Neural progenitor cell (in vitro differentiated cells): ENCODE data around the gene PXDN. TPM values are rescaled to one million over a fixed set of nuclear protein-coding genes. Genes with fewer than 3 reads are reported as not detected.
"Not testable (repeated sequence)": the region's sequence is repeated elsewhere in the genome, so short reads cannot be mapped to it uniquely, and the experiment has no call there.

Source experiments
- DNase-seq: peaks from one replicate; pipeline ENCODE4 v3.0.0-alpha.2; 2016; ENCODE audit warnings: low spot score
- H2AFZ ChIP-seq: fragments of 200-600 bp; sonication (generic); replicated peaks from 2 replicates; pipeline ENCODE4 v1.6.1; 2016; ENCODE audit warnings: antibody characterized with exemption
- H3F3A ChIP-seq: fragments of 200-600 bp; sonication (generic); 2 replicates; pipeline ENCODE4 v1.6.1; 2016; ENCODE audit warnings: antibody characterized with exemption, low read depth
- H3K27ac ChIP-seq: fragments of 200-600 bp; sonication (generic); 2 replicates; pipeline ENCODE4 v1.5.1; 2016; ENCODE audit warnings: mild to moderate bottlenecking
- H3K27me3 ChIP-seq: fragments of 200-600 bp; sonication (generic); 2 replicates; pipeline ENCODE4 v1.6.1; 2016; ENCODE audit warnings: mild to moderate bottlenecking, moderate library complexity
- H3K36me3 ChIP-seq: fragments of 200-600 bp; sonication (generic); 2 replicates; pipeline ENCODE4 v1.5.1; 2016
- H3K4me1 ChIP-seq: fragments of 200-600 bp; sonication (generic); 2 replicates; pipeline ENCODE4 v1.6.1; 2016; ENCODE audit warnings: mixed run types
- H3K4me2 ChIP-seq: fragments of 200-600 bp; sonication (generic); 2 replicates; pipeline ENCODE4 v1.6.1; 2016
- H3K4me3 ChIP-seq: fragments of 200-600 bp; sonication (generic); 2 replicates; pipeline ENCODE4 v1.5.1; 2016
- H3K79me2 ChIP-seq: fragments of 200-600 bp; sonication (generic); 2 replicates; pipeline ENCODE4 v1.6.1; 2016; ENCODE audit warnings: low read depth
- H3K9ac ChIP-seq: fragments of 200-600 bp; sonication (generic); 2 replicates; pipeline ENCODE4 v1.6.1; 2016
- H3K9me3 ChIP-seq: fragments of 200-600 bp; sonication (generic); 2 replicates; pipeline ENCODE4 v1.5.1; 2016; ENCODE audit warnings: low read depth
- H4K20me1 ChIP-seq: fragments of 200-600 bp; sonication (generic); 2 replicates; pipeline ENCODE4 v1.6.1; 2016; ENCODE audit warnings: low read depth
- H3K27ac Mint-ChIP-seq: 3 replicates; pipeline ENCODE4 v1.8.0; 2021; ENCODE audit warnings: mixed read lengths
- H3K27me3 Mint-ChIP-seq: 2 replicates; pipeline ENCODE4 v1.8.0; 2022; ENCODE audit warnings: low read depth, mild to moderate bottlenecking, inconsistent platforms, moderate library complexity, mixed read lengths; ENCODE audit not compliant: insufficient read depth
- H3K36me3 Mint-ChIP-seq: 3 replicates; pipeline ENCODE4 v1.8.0; 2021; ENCODE audit warnings: mixed read lengths
- H3K4me1 Mint-ChIP-seq: 3 replicates; pipeline ENCODE4 v1.8.0; 2021; ENCODE audit warnings: mixed read lengths
- H3K4me3 Mint-ChIP-seq: 3 replicates; pipeline ENCODE4 v1.8.0; 2021; ENCODE audit warnings: mild to moderate bottlenecking, moderate library complexity, mixed read lengths
- H3K9me3 Mint-ChIP-seq: 3 replicates; pipeline ENCODE4 v1.8.0; 2020; ENCODE audit warnings: mixed read lengths
- EZH2 ChIP-seq: fragments of 200-600 bp; sonication (generic); IDR thresholded peaks from 2 replicates; pipeline ENCODE4 v1.6.1; 2017; ENCODE audit warnings: antibody characterized with exemption, mild to moderate bottlenecking, moderate library complexity
- EZH2phosphoT487 ChIP-seq: fragments of 200-600 bp; sonication (generic); IDR thresholded peaks from 2 replicates; pipeline ENCODE4 v1.6.1; 2017; ENCODE audit warnings: antibody characterized with exemption
- total RNA-seq: library from RNA; depleted of rRNA; stranded (reverse); fragments of >200 nt; gene quantifications from 2 replicates; pipeline ENCODE4 v1.2.3, GENCODE V29; 2015; ENCODE audit warnings: low replicate concordance
- TF ChIP-seq, protein P1 (sequence below): fragments of 200-600 bp; sonication (generic); IDR thresholded peaks from 2 replicates; pipeline ENCODE4 v1.5.1; 2017; ENCODE audit warnings: antibody characterized with exemption, mild to moderate bottlenecking

The PXDN gene
- total RNA-seq, 1 donor from 2014 or later, result 118 TPM

DNA sequence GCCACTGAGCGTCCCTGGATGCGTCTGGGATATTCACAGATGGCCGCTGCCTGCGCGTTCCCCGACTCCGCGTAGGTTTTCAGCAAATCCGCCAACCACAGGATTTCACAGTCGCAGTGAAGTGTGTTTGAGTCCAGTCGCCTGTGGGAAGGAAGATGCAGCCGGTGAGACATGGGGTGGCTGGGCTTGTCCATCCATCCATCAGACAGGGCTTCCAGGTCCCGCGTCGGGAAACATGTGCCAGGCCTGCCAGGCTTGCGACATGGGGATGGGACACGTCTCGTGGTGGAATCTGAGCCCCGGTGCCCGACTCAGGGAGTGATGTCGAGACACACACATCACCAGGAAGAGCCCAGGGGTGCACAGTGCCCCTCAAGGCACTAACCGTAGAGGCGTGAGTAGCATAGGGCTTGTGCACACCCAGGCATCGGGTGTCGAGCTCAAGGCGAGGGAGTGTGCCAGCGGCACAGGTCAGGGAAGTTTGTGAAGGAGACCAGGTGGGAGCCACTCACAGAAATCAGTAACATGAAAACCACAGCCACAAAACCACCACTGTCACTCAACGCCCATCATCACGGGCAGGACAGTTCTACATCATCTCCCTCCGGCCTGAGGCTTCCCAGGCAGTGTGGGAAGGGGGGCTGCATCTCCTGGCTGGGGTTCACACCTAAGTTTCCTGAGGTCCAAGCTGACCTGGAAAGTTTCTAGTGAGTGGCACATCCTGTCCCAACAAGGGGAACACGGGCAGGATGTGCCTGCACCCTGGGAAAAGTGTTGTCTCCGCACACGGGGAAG is 63.9 kb downstream of the PXDN start:
- Histone ChIP-seq H3K9ac (no peak overlapping the region), H4K20me1 (peaks cover 18% of the 10 kb centered on the region), H3K27ac (no peak overlapping the region), H3K79me2 (no peaks in the 10 kb centered on the region), H3K4me3 (no peak overlapping the region), H3K4me2 (no peak overlapping the region), H3F3A (no peaks in the 10 kb centered on the region), H3K9me3 (no peaks in the 10 kb centered on the region), H3K4me1 (no peaks in the 10 kb centered on the region), H3K27me3 (no peaks in the 10 kb centered on the region), H2AFZ (no peak overlapping the region), H3K36me3 (no peaks in the 10 kb centered on the region)
- H3K27ac Mint-ChIP-seq, result peak overlapping the region; percentile 72
- no peaks in the 10 kb centered on the region for H3K9me3 Mint-ChIP-seq
- H3K27me3 Mint-ChIP-seq, result peaks cover 2% of the 10 kb centered on the region
- no peak overlapping the region for H3K4me3 Mint-ChIP-seq
- peaks cover 9% of the 10 kb centered on the region for H3K36me3 Mint-ChIP-seq
- TF ChIP-seq, protein P1, sequence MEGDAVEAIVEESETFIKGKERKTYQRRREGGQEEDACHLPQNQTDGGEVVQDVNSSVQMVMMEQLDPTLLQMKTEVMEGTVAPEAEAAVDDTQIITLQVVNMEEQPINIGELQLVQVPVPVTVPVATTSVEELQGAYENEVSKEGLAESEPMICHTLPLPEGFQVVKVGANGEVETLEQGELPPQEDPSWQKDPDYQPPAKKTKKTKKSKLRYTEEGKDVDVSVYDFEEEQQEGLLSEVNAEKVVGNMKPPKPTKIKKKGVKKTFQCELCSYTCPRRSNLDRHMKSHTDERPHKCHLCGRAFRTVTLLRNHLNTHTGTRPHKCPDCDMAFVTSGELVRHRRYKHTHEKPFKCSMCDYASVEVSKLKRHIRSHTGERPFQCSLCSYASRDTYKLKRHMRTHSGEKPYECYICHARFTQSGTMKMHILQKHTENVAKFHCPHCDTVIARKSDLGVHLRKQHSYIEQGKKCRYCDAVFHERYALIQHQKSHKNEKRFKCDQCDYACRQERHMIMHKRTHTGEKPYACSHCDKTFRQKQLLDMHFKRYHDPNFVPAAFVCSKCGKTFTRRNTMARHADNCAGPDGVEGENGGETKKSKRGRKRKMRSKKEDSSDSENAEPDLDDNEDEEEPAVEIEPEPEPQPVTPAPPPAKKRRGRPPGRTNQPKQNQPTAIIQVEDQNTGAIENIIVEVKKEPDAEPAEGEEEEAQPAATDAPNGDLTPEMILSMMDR, result no peak
- TF ChIP-seq EZH2 (no peak), EZH2phosphoT487 (no peak)
- H3K4me1 Mint-ChIP-seq, result peaks cover 4% of the 10 kb centered on the region
- DNase-seq, result no peak

DNA sequence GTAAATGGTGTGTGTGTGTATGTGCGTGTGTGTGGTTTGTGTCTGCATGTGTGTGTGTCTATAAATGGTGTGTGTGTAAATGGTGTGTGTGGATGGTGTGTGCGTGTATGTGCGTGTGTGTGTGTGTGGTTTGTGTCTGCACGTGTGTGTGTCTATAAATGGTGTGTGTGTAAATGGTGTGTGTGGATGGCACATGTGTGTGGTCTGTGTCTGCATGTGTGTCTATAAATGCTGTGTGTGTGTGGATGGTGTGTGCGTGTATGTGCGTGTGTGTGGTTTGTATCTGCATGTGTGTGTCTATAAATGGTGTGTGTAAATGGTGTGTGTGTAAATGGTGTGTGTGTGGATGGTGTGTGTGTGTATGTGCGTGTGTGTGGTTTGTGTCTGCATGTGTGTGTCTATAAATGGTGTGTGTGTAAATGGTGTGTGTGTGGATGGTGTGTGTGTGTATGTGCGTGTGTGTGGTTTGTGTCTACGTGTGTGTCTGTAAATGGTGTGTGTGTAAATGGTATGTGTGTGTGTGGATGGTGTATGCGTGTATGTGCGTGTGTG is 64.8 kb downstream of the PXDN start:
- H3K36me3 ChIP-seq, H3K4me1 Mint-ChIP-seq, H3K79me2 ChIP-seq, H3K27ac ChIP-seq, DNase-seq, H3K4me1 ChIP-seq, H3K27me3 Mint-ChIP-seq, H3K9ac ChIP-seq, H3F3A ChIP-seq, H3K4me3 ChIP-seq, H3K4me2 ChIP-seq, H3K9me3 ChIP-seq, H3K27me3 ChIP-seq, H3K4me3 Mint-ChIP-seq, H2AFZ ChIP-seq, H3K27ac Mint-ChIP-seq, H3K9me3 Mint-ChIP-seq: not testable (repeated sequence)
- H4K20me1 ChIP-seq, result peaks cover 19% of the 10 kb centered on the region
- H3K36me3 Mint-ChIP-seq, result peaks cover 13% of the 10 kb centered on the region

DNA sequence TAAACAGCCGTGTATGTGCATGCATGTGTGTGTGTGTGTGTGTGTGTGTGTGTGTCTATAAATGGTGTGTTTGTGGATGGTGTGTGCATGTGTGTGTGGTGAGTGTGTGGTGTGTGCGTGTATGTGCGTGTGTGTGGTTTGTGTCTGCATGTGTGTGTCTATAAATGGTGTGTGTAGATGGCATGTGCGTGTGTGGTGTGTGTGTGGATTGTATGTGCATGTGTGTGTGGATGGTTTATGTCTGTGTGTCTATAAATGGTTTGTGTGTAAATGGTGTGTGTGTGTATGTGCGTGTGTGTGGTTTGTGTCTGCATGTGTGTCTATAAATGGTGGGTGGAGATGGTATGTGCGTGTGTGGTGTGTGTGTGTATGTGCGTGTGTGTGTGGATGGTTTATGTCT is 65.2 kb downstream of the PXDN start:
- peaks cover 16% of the 10 kb centered on the region for H4K20me1 ChIP-seq
- not testable (repeated sequence) for H3K36me3 ChIP-seq, H3K27me3 ChIP-seq, H3K4me1 ChIP-seq, H3K27me3 Mint-ChIP-seq, H3K9me3 Mint-ChIP-seq, H3K9me3 ChIP-seq, H2AFZ ChIP-seq, H3K27ac ChIP-seq, H3K4me3 Mint-ChIP-seq, H3F3A ChIP-seq, H3K9ac ChIP-seq, H3K4me1 Mint-ChIP-seq, H3K79me2 ChIP-seq, DNase-seq, H3K4me2 ChIP-seq, H3K4me3 ChIP-seq, H3K27ac Mint-ChIP-seq
- peaks cover 13% of the 10 kb centered on the region for H3K36me3 Mint-ChIP-seq

DNA sequence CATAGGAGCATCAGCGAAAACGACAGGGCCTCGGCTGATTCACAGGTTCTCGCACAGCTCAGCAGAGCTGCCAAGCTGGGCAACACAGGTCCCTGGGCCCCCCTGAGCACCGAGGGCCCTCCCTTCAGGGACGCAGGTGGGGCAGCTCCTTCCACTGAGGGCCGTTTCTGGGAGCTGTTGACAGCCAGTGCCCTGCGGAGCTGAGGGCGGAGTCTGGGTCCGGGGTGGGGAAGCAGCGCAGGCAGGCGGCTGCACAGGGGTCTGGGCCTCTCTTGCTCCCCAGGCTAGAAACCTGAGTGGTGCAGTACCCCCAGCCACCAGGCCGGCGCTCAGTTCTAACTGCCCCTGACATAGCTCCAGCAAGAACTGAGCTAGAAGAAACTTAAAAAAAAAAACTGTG is 65.7 kb downstream of the PXDN start:
- no peak for DNase-seq
- Histone ChIP-seq H3K27ac (no peak overlapping the region), H3K9me3 (no peaks in the 10 kb centered on the region), H2AFZ (no peak overlapping the region), H3K36me3 (no peaks in the 10 kb centered on the region), H3K79me2 (no peaks in the 10 kb centered on the region), H4K20me1 (peaks cover 15% of the 10 kb centered on the region), H3K27me3 (no peaks in the 10 kb centered on the region), H3K4me3 (no peak overlapping the region), H3K9ac (no peak overlapping the region), H3K4me2 (no peak overlapping the region), H3F3A (no peaks in the 10 kb centered on the region), H3K4me1 (no peaks in the 10 kb centered on the region)
- no peak for TF ChIP-seq EZH2
- TF ChIP-seq, protein P1, result no peak
- TF ChIP-seq EZH2phosphoT487, result no peak
- H3K4me3 Mint-ChIP-seq, result no peak overlapping the region
- peaks cover 2% of the 10 kb centered on the region for H3K27me3 Mint-ChIP-seq
- H3K36me3 Mint-ChIP-seq, result peaks cover 16% of the 10 kb centered on the region
- no peak overlapping the region for H3K27ac Mint-ChIP-seq
- H3K9me3 Mint-ChIP-seq, result no peaks in the 10 kb centered on the region
- peaks cover 4% of the 10 kb centered on the region for H3K4me1 Mint-ChIP-seq
